ENCODE measurements around the gene ACSF2.

- TF ChIP-seq, protein P1, sequence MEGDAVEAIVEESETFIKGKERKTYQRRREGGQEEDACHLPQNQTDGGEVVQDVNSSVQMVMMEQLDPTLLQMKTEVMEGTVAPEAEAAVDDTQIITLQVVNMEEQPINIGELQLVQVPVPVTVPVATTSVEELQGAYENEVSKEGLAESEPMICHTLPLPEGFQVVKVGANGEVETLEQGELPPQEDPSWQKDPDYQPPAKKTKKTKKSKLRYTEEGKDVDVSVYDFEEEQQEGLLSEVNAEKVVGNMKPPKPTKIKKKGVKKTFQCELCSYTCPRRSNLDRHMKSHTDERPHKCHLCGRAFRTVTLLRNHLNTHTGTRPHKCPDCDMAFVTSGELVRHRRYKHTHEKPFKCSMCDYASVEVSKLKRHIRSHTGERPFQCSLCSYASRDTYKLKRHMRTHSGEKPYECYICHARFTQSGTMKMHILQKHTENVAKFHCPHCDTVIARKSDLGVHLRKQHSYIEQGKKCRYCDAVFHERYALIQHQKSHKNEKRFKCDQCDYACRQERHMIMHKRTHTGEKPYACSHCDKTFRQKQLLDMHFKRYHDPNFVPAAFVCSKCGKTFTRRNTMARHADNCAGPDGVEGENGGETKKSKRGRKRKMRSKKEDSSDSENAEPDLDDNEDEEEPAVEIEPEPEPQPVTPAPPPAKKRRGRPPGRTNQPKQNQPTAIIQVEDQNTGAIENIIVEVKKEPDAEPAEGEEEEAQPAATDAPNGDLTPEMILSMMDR (optimal IDR thresholded peaks at IDR 0.05 in 1 of 3, IDR thresholded peaks at IDR 0.05 in 1 of 3, conservative IDR thresholded peaks at IDR 0.05 in 1 of 3; ENCODE audit: extremely low read depth in 1 of 3, insufficient read depth in 2 of 3, low read length in 3 of 3): no peak
- TF ChIP-seq EZH2 (IDR thresholded peaks at IDR 0.05; ENCODE audit: low read length): no peak
Observed at GRCh38 chr17:50521514-50521913, 95.5 kb downstream of the ACSF2 start.
